Measurements from ENCODE around the gene LMO3.

LMO3 gene

GRCh38 chr12:16603916-16604575, 1.9 kb downstream of the LMO3 start:
- in situ Hi-C loops (cut with HindIII; ENCODE audit: low pct_ligation_motif_present, low pct_unique_long_range_greater_than_20kb, low sequenced_read_pairs), result no loop called here
- no peak for DNase-seq

GRCh38 chr12:16603260-16603915, 2.6 kb downstream of the LMO3 start:
- in situ Hi-C loops (cut with HindIII; ENCODE audit: low pct_ligation_motif_present, low pct_unique_long_range_greater_than_20kb, low sequenced_read_pairs), result no loop called here

GRCh38 chr12:16602412-16602811, 3.5 kb downstream of the LMO3 start:
- in situ Hi-C loops (cut with HindIII; ENCODE audit: low pct_ligation_motif_present, low pct_unique_long_range_greater_than_20kb, low sequenced_read_pairs), result no loop called here
- no peak for DNase-seq

More at GRCh38 chr12:16603260-16603915, 2.6 kb downstream of the LMO3 start:
- no peak for DNase-seq

- DNase-seq, result no peak
These were observed 5.4 kb downstream of the LMO3 start for GRCh38 chr12:16600525-16600924.

GRCh38 chr12:16599081-16599480, 6.9 kb downstream of the LMO3 start:
- in situ Hi-C loops (cut with HindIII; ENCODE audit: low pct_ligation_motif_present, low pct_unique_long_range_greater_than_20kb, low sequenced_read_pairs), result no loop called here
- no peak for DNase-seq

More at GRCh38 chr12:16600525-16600924, 5.4 kb downstream of the LMO3 start:
- in situ Hi-C loops (cut with HindIII; ENCODE audit: low pct_ligation_motif_present, low pct_unique_long_range_greater_than_20kb, low sequenced_read_pairs), result no loop called here

GRCh38 chr12:16594797-16595196, 11.2 kb downstream of the LMO3 start:
- in situ Hi-C loops (cut with HindIII; ENCODE audit: low pct_ligation_motif_present, low pct_unique_long_range_greater_than_20kb, low sequenced_read_pairs), result no loop called here

GRCh38 chr12:16593546-16593945, 12.4 kb downstream of the LMO3 start:
- no peak for DNase-seq
- in situ Hi-C loops (cut with HindIII; ENCODE audit: low pct_ligation_motif_present, low pct_unique_long_range_greater_than_20kb, low sequenced_read_pairs), result no loop called here

More at GRCh38 chr12:16594797-16595196, 11.2 kb downstream of the LMO3 start:
- no peak for DNase-seq

GRCh38 chr12:16590645-16591044, 15.3 kb downstream of the LMO3 start:
- in situ Hi-C loops (cut with HindIII; ENCODE audit: low pct_ligation_motif_present, low pct_unique_long_range_greater_than_20kb, low sequenced_read_pairs), result no loop called here
- DNase-seq, result no peak

GRCh38 chr12:16588812-16589211, 17.1 kb downstream of the LMO3 start:
- no peak for DNase-seq
- in situ Hi-C loops (cut with HindIII; ENCODE audit: low pct_ligation_motif_present, low pct_unique_long_range_greater_than_20kb, low sequenced_read_pairs), result no loop called here

GRCh38 chr12:16587514-16587913, 18.4 kb downstream of the LMO3 start:
- no peak for DNase-seq
- in situ Hi-C loops (cut with HindIII; ENCODE audit: low pct_ligation_motif_present, low pct_unique_long_range_greater_than_20kb, low sequenced_read_pairs), result no loop called here

- in situ Hi-C loops (cut with HindIII; ENCODE audit: low pct_ligation_motif_present, low pct_unique_long_range_greater_than_20kb, low sequenced_read_pairs), result no loop called here
- no peak for DNase-seq
These were observed 18.9 kb downstream of the LMO3 start for GRCh38 chr12:16587110-16587453.

GRCh38 chr12:16586350-16587109, 19.4 kb downstream of the LMO3 start:
- no peak for DNase-seq
- in situ Hi-C loops (cut with HindIII; ENCODE audit: low pct_ligation_motif_present, low pct_unique_long_range_greater_than_20kb, low sequenced_read_pairs), result no loop called here

GRCh38 chr12:16585781-16586180, 20.2 kb downstream of the LMO3 start:
- DNase-seq, result no peak
- in situ Hi-C loops (cut with HindIII; ENCODE audit: low pct_ligation_motif_present, low pct_unique_long_range_greater_than_20kb, low sequenced_read_pairs), result no loop called here

- in situ Hi-C loops (cut with HindIII; ENCODE audit: low pct_ligation_motif_present, low pct_unique_long_range_greater_than_20kb, low sequenced_read_pairs), result no loop called here
These were observed 21.8 kb downstream of the LMO3 start for GRCh38 chr12:16583969-16584745.

GRCh38 chr12:16581416-16581815, 24.5 kb downstream of the LMO3 start:
- DNase-seq, result no peak
- in situ Hi-C loops (cut with HindIII; ENCODE audit: low pct_ligation_motif_present, low pct_unique_long_range_greater_than_20kb, low sequenced_read_pairs), result no loop called here

More at GRCh38 chr12:16583969-16584745, 21.8 kb downstream of the LMO3 start:
- no peak for DNase-seq

GRCh38 chr12:16579041-16579440, 26.9 kb downstream of the LMO3 start:
- no peak for DNase-seq
- in situ Hi-C loops (cut with HindIII; ENCODE audit: low pct_ligation_motif_present, low pct_unique_long_range_greater_than_20kb, low sequenced_read_pairs), result no loop called here

GRCh38 chr12:16573398-16574077, 32.4 kb downstream of the LMO3 start:
- DNase-seq, result no peak
- in situ Hi-C loops (cut with HindIII; ENCODE audit: low pct_ligation_motif_present, low pct_unique_long_range_greater_than_20kb, low sequenced_read_pairs), result no loop called here

- in situ Hi-C loops (cut with HindIII; ENCODE audit: low pct_ligation_motif_present, low pct_unique_long_range_greater_than_20kb, low sequenced_read_pairs), result no loop called here
- no peak for DNase-seq
These were observed 37.1 kb downstream of the LMO3 start for GRCh38 chr12:16568873-16569272.
